Measurements from ENCODE around the gene ART4. TPM values are rescaled to one million over a fixed set of nuclear protein-coding genes. Genes with fewer than 3 reads are reported as not detected.
A peak's percentile ranks its signal among the peaks of the same experiment; 100 is the strongest.

The ART4 gene
- total RNA-seq, 3 donors from 2014 or later = not detected

DNA sequence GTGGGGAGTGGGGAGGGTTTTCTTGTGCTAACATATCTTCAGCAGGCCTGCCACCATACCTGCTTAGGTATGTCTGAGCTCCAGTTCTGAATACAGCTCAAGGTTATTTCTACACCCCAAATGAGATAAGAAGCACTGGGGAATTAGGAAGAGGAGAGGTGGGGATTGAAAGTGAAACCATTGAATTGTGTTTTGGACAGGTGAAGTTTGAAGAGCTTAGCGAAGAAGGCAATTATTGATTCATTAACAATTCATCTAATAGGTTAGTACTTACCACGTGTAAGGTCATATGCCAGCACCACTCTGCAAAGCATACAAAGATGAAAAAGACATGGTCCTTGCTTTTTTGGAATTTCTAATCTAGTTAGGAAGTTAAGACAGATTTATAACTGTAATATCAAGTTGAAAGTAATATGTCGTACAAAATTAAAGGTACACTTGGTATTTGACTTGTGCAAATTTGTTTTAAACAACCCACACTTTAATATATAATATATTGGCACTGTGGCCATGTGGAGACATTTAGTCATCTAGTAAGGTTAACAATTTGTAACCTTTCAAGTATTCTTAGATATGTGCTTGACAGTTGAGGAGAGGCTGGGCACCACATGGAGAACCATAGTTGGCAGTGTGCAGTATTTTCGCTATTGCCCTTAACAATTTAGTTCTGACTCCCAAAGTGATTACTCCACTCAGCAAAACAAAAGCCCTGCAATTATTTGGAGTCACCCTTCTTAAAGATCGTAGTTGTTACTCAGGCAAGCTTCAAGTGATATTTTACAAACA is 33.0 kb downstream of the ART4 start:
- no peak overlapping the region for H3K4me3 Mint-ChIP-seq
- no peaks in the 10 kb centered on the region for H3K36me3 Mint-ChIP-seq (ENCODE audit: insufficient read depth)
- ATAC-seq (no peak), DNase-seq (no peak)
- H3K27me3 Mint-ChIP-seq (ENCODE audit: low read depth) = no peaks in the 10 kb centered on the region
- no peaks in the 10 kb centered on the region for H3K9me3 Mint-ChIP-seq
- H3K4me1 Mint-ChIP-seq (ENCODE audit: low read depth) = peaks cover 18% of the 10 kb centered on the region

- no peaks in the 10 kb centered on the region for H3K9me3 Mint-ChIP-seq
- peaks cover 8% of the 10 kb centered on the region for H3K36me3 Mint-ChIP-seq (ENCODE audit: insufficient read depth)
- no peak overlapping the region for H3K4me3 Mint-ChIP-seq
- H3K4me1 Mint-ChIP-seq (ENCODE audit: low read depth) = peaks cover 19% of the 10 kb centered on the region
- ATAC-seq (peak; percentile 1 to 2), DNase-seq (no peak)
- no peaks in the 10 kb centered on the region for H3K27me3 Mint-ChIP-seq (ENCODE audit: low read depth)
Observed at GRCh38 chr12:14803830-14804160, 39.5 kb downstream of the ART4 start.

DNA sequence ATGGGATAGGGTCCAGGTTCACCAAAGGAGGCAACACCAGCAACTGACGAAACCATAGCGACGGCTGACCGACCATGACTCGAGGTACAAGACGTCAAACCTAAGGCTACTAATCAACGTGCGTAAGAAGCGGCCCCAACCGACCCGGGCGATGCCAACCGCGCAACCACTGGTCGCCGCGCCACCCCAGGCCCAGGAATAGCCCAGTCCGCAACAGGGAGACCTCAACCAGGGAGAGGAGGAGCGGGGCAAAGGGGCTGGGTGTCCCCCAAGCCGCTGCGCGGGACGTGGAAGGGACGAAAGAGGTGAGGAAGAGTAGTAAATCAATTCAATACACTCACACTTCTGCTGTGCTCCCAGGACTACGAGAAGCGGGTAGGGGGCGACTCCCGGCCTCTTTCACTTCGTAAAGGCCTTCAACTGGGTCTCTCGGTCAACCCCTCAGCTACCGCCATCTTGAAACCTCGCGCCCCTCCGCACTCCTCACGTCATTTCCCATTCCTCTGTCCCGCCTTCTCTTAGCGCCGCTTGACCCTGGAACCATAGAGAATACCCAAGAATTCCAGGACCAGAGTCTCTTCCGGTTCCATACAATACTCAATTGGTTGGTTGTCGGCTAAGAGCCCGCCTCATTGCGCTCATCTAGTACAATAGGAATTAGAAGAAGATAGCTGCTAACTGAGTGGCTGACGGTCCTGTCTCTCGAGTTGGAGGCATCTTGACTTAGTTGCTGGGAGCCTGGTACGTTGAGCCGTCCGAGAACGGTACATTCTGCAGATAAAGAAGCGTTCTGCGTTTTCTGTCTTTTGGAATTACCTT is 40.1 kb downstream of the ART4 start, which contains the start of the genes C12orf60 and WBP11:
Gene C12orf60, plus strand, starts transcription at position 660 of the 819 bp plus-strand sequence. CDS start 19,266 bp downstream, outside the sequence.
Gene WBP11, minus strand, starts transcription at position 468 of the 819 bp plus-strand sequence. CDS start 2,095 bp downstream, outside the sequence.
- H3K27me3 Mint-ChIP-seq (ENCODE audit: low read depth) = no peaks in the 10 kb centered on the region
- no peaks in the 10 kb centered on the region for H3K9me3 Mint-ChIP-seq
- peak; percentile 98 to 99 for ATAC-seq
- no peak within 1 kb of the TSS for H3K4me3 Mint-ChIP-seq
- DNase-seq = peak; percentile 74
- H3K4me1 Mint-ChIP-seq (ENCODE audit: low read depth) = peaks cover 19% of the 10 kb centered on the region
- peaks cover 10% of the 10 kb centered on the region for H3K36me3 Mint-ChIP-seq (ENCODE audit: insufficient read depth)

GRCh38 chr12:14802721-14803010 is 40.7 kb downstream of the ART4 start:
- H3K27me3 Mint-ChIP-seq (ENCODE audit: low read depth) = no peaks in the 10 kb centered on the region
- H3K9me3 Mint-ChIP-seq = no peaks in the 10 kb centered on the region
- DNase-seq (no peak), ATAC-seq (no peak)
- H3K36me3 Mint-ChIP-seq (ENCODE audit: insufficient read depth) = peaks cover 15% of the 10 kb centered on the region
- peaks cover 19% of the 10 kb centered on the region for H3K4me1 Mint-ChIP-seq (ENCODE audit: low read depth)
- H3K4me3 Mint-ChIP-seq = no peak overlapping the region

- no peak for DNase-seq
- no peaks in the 10 kb centered on the region for H3K27me3 Mint-ChIP-seq (ENCODE audit: low read depth)
- peaks cover 20% of the 10 kb centered on the region for H3K36me3 Mint-ChIP-seq (ENCODE audit: insufficient read depth)
- no peak overlapping the region for H3K4me3 Mint-ChIP-seq
- H3K4me1 Mint-ChIP-seq (ENCODE audit: low read depth) = peaks cover 19% of the 10 kb centered on the region
- H3K9me3 Mint-ChIP-seq = no peaks in the 10 kb centered on the region
- ATAC-seq = no peak
Observed at GRCh38 chr12:14802247-14802646, 41.1 kb downstream of the ART4 start.

- H3K9me3 Mint-ChIP-seq = no peaks in the 10 kb centered on the region
- ATAC-seq (no peak), DNase-seq (no peak)
- peaks cover under 1% of the 10 kb centered on the region for H3K4me1 Mint-ChIP-seq (ENCODE audit: low read depth)
- no peak overlapping the region for H3K4me3 Mint-ChIP-seq
- H3K27me3 Mint-ChIP-seq (ENCODE audit: low read depth) = no peaks in the 10 kb centered on the region
- H3K36me3 Mint-ChIP-seq (ENCODE audit: insufficient read depth) = peaks cover 55% of the 10 kb centered on the region
Observed at GRCh38 chr12:14795028-14795448, 48.3 kb downstream of the ART4 start.

DNA sequence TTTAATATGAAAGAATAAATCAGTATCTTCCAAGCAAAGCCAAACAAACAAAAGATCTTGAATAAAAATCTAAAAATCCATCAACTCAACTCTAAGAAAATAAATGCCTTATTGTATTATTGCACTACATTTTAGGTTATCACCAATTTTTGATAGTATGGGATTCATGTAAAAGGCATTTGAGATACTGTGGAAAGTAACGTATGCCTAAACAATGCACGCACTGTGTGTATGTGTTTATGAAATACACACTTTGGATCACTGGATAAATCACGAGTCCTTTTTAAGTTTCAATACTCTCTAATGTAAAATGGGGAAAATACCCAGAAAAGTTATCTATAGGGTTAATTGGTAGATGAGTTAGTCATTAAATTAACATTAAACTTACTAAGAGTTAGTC is 57.8 kb downstream of the ART4 start:
- H3K36me3 Mint-ChIP-seq (ENCODE audit: insufficient read depth) = peaks cover 46% of the 10 kb centered on the region
- no peaks in the 10 kb centered on the region for H3K9me3 Mint-ChIP-seq
- H3K27me3 Mint-ChIP-seq (ENCODE audit: low read depth) = no peaks in the 10 kb centered on the region
- H3K4me1 Mint-ChIP-seq (ENCODE audit: low read depth) = peaks cover 2% of the 10 kb centered on the region
- ATAC-seq (no peak), DNase-seq (no peak)
- no peak overlapping the region for H3K4me3 Mint-ChIP-seq

GRCh38 chr12:14784471-14784870 is 58.9 kb downstream of the ART4 start:
- H3K9me3 Mint-ChIP-seq = no peaks in the 10 kb centered on the region
- H3K4me1 Mint-ChIP-seq (ENCODE audit: low read depth) = no peaks in the 10 kb centered on the region
- no peaks in the 10 kb centered on the region for H3K27me3 Mint-ChIP-seq (ENCODE audit: low read depth)
- no peak for ATAC-seq
- DNase-seq = no peak
- no peak overlapping the region for H3K4me3 Mint-ChIP-seq
- peaks cover 37% of the 10 kb centered on the region for H3K36me3 Mint-ChIP-seq (ENCODE audit: insufficient read depth)

DNA sequence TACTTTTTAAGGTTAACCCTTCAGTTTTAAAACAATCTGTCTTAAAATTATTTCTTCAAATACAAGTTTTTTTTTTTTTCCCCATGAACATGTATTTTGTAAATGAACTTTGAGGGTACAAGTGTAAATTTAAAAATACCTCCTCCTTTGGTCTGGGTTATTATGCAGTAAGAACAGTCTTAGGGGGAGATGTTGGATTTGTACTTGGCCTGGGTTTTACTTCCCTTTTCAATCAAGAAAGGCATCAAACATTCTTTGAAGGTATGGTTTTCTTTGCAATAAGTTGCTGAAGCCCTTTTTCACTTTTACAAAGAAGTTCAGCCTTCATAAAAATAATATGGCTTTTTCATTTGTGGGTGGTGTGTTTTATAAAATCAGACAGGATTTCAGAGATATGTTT is 60.6 kb downstream of the ART4 start:
- no peak for ATAC-seq
- H3K27me3 Mint-ChIP-seq (ENCODE audit: low read depth) = no peaks in the 10 kb centered on the region
- H3K9me3 Mint-ChIP-seq = no peaks in the 10 kb centered on the region

GRCh38 chr12:14781563-14781962 is 61.8 kb downstream of the ART4 start:
- Mint-ChIP-seq H3K4me3 (no peak overlapping the region), H3K9me3 (no peaks in the 10 kb centered on the region), H3K36me3 (ENCODE audit: insufficient read depth) (peaks cover 16% of the 10 kb centered on the region), H3K4me1 (ENCODE audit: low read depth) (peaks cover under 1% of the 10 kb centered on the region), H3K27me3 (ENCODE audit: low read depth) (no peaks in the 10 kb centered on the region)
- ATAC-seq (no peak), DNase-seq (no peak)

More for the DNA sequence above, 60.6 kb downstream of the ART4 start:
- H3K4me3 Mint-ChIP-seq = no peak overlapping the region
- DNase-seq = no peak
- peaks cover 26% of the 10 kb centered on the region for H3K36me3 Mint-ChIP-seq (ENCODE audit: insufficient read depth)
- no peaks in the 10 kb centered on the region for H3K4me1 Mint-ChIP-seq (ENCODE audit: low read depth)

DNA sequence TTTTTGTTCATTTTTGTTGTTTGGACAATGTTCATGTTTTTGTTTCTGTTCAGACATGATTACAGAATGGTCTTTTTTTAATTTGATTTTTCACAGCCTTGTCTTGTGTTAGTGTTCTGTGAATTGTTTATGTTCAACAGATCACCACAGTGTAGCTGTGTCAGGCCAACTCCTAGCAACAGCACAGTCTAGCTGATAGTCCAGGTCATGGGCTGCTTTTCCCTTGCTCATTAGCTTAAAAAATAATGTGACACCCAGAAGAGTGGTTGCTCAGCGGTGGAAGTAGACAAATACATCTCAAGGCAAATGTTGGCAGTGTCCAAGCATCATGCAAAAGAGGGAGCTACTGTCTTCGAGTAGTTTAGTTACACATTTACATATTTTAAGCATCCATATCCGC is 62.5 kb downstream of the ART4 start:
- no peak overlapping the region for H3K4me3 Mint-ChIP-seq
- peaks cover 15% of the 10 kb centered on the region for H3K36me3 Mint-ChIP-seq (ENCODE audit: insufficient read depth)
- DNase-seq (no peak), ATAC-seq (no peak)
- H3K9me3 Mint-ChIP-seq = no peaks in the 10 kb centered on the region
- peaks cover 7% of the 10 kb centered on the region for H3K4me1 Mint-ChIP-seq (ENCODE audit: low read depth)
- no peaks in the 10 kb centered on the region for H3K27me3 Mint-ChIP-seq (ENCODE audit: low read depth)

DNA sequence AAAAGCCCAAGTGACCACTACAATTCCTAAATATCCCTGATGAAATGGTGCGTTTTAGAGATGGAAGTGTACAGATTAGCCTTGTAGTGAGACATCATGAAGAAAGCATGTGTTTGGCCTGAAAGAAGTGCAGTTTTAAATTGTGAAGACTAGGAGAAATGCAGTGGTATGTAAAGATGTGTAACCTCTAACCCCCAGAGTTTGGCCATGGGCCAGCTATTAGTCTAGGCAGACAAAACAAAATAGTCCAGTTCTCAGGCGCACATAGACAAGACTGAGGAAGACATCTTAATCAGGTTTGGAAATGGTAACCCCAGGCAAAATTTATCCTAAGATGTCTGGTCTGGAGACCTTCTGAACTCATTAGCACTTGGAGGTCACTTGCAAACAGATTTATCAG is 63.5 kb downstream of the ART4 start:
- no peak overlapping the region for H3K4me3 Mint-ChIP-seq
- no peaks in the 10 kb centered on the region for H3K9me3 Mint-ChIP-seq
- H3K4me1 Mint-ChIP-seq (ENCODE audit: low read depth) = peaks cover 18% of the 10 kb centered on the region
- no peaks in the 10 kb centered on the region for H3K27me3 Mint-ChIP-seq (ENCODE audit: low read depth)
- peaks cover 10% of the 10 kb centered on the region for H3K36me3 Mint-ChIP-seq (ENCODE audit: insufficient read depth)
- ATAC-seq (no peak), DNase-seq (no peak)

- Mint-ChIP-seq H3K27me3 (ENCODE audit: low read depth) (no peaks in the 10 kb centered on the region), H3K9me3 (no peaks in the 10 kb centered on the region), H3K4me1 (ENCODE audit: low read depth) (peaks cover 35% of the 10 kb centered on the region), H3K36me3 (ENCODE audit: insufficient read depth) (no peaks in the 10 kb centered on the region), H3K4me3 (no peak overlapping the region)
- no peak for ATAC-seq
- no peak for DNase-seq
Observed at GRCh38 chr12:14777271-14777670, 66.1 kb downstream of the ART4 start.

GRCh38 chr12:14776236-14776961 is 66.9 kb downstream of the ART4 start:
- DNase-seq = no peak
- Mint-ChIP-seq H3K9me3 (no peaks in the 10 kb centered on the region), H3K36me3 (ENCODE audit: insufficient read depth) (no peaks in the 10 kb centered on the region), H3K4me3 (no peak overlapping the region), H3K4me1 (ENCODE audit: low read depth) (peaks cover 42% of the 10 kb centered on the region), H3K27me3 (ENCODE audit: low read depth) (no peaks in the 10 kb centered on the region)
- ATAC-seq = no peak

Measured in activated T-cell treated with anti-CD3 and anti-CD28 coated beads, Interleukin-2, amount 50 U/mL, for 4 hours (primary cell).